Nephron (organoid): ENCODE results near the gene OR14J1.

Experiments used
- H3K27ac Mint-ChIP-seq, 3 experiments: 2 replicates each; pipeline ENCODE4 v1.8.0; 2020; ENCODE audit warnings: mixed read lengths in 3 of 3, mild to moderate bottlenecking in 2 of 3, moderate library complexity in 1 of 3
- H3K27me3 Mint-ChIP-seq: 2 replicates; pipeline ENCODE4 v1.8.0; 2021; ENCODE audit warnings: low read depth, mild to moderate bottlenecking, moderate library complexity, mixed read lengths
- H3K36me3 Mint-ChIP-seq: 2 replicates; pipeline ENCODE4 v1.8.0; 2020; ENCODE audit warnings: low read depth, mixed read lengths
- H3K4me1 Mint-ChIP-seq: 2 replicates; pipeline ENCODE4 v1.8.0; 2020; ENCODE audit warnings: mixed read lengths
- H3K4me3 Mint-ChIP-seq, 3 experiments: 2 replicates each; pipeline ENCODE4 v1.8.0; 2020; ENCODE audit warnings: mild to moderate bottlenecking in 3 of 3, mixed read lengths in 3 of 3, moderate library complexity in 2 of 3
- H3K9me3 Mint-ChIP-seq: 2 replicates; pipeline ENCODE4 v1.8.0; 2020; ENCODE audit warnings: mixed read lengths
- CTCF ChIP-seq, 3 experiments: fragments of 200-600 bp; sonication (generic); IDR thresholded peaks; one replicate each; pipeline ENCODE4 v1.5.0; 2021; ENCODE audit warnings: antibody characterized with exemption in 3 of 3; ENCODE audit not compliant: unreplicated experiment in 3 of 3

OR14J1 gene

GRCh38 chr6:29301316-29301715, at the start of gene OR14J1:
Gene OR14J1, plus strand, starts transcription at chr6:29301701. Its CDS starts 4,989 bp downstream, at chr6:29306690.
- TF ChIP-seq CTCF (IDR thresholded peaks at IDR 0.05; ENCODE audit: unreplicated experiment in 3 of 3): no peak
- Mint-ChIP-seq H3K4me1 (no peaks in the 10 kb centered on the region), H3K27me3 (no peaks in the 10 kb centered on the region), H3K27ac (no peak within 1 kb of the TSS), H3K36me3 (no peaks in the 10 kb centered on the region), H3K4me3 (no peak within 1 kb of the TSS), H3K9me3 (no peaks in the 10 kb centered on the region)

- Mint-ChIP-seq H3K27ac (no peak overlapping the region), H3K36me3 (no peaks in the 10 kb centered on the region), H3K4me3 (no peak overlapping the region), H3K4me1 (no peaks in the 10 kb centered on the region), H3K27me3 (peaks cover 16% of the 10 kb centered on the region), H3K9me3 (peaks cover 16% of the 10 kb centered on the region)
- TF ChIP-seq CTCF (IDR thresholded peaks at IDR 0.05; ENCODE audit: unreplicated experiment in 3 of 3): no peak
Observed at GRCh38 chr6:29251736-29252135, 49.8 kb upstream of the OR14J1 start.

- H3K9me3 Mint-ChIP-seq: peaks cover 16% of the 10 kb centered on the region
- no peak for TF ChIP-seq CTCF (IDR thresholded peaks at IDR 0.05; ENCODE audit: unreplicated experiment in 3 of 3)
Observed at GRCh38 chr6:29255530-29255929, 46.0 kb upstream of the OR14J1 start.

GRCh38 chr6:29259721-29260120, 41.8 kb upstream of the OR14J1 start:
- no peaks in the 10 kb centered on the region for H3K36me3 Mint-ChIP-seq
- TF ChIP-seq CTCF (IDR thresholded peaks at IDR 0.05; ENCODE audit: unreplicated experiment in 3 of 3): no peak
- peaks cover 4% of the 10 kb centered on the region for H3K9me3 Mint-ChIP-seq
- no peak overlapping the region for H3K27ac Mint-ChIP-seq
- H3K4me1 Mint-ChIP-seq: no peaks in the 10 kb centered on the region
- H3K27me3 Mint-ChIP-seq: peaks cover 3% of the 10 kb centered on the region
- H3K4me3 Mint-ChIP-seq: no peak overlapping the region

More at GRCh38 chr6:29255530-29255929, 46.0 kb upstream of the OR14J1 start:
- H3K36me3 Mint-ChIP-seq: no peaks in the 10 kb centered on the region
- peaks cover 7% of the 10 kb centered on the region for H3K27me3 Mint-ChIP-seq
- H3K4me3 Mint-ChIP-seq: no peak overlapping the region
- no peak overlapping the region for H3K27ac Mint-ChIP-seq
- no peaks in the 10 kb centered on the region for H3K4me1 Mint-ChIP-seq

GRCh38 chr6:29263001-29263400, 38.5 kb upstream of the OR14J1 start:
- H3K27ac Mint-ChIP-seq: no peak overlapping the region
- no peak for TF ChIP-seq CTCF (IDR thresholded peaks at IDR 0.05; ENCODE audit: unreplicated experiment in 3 of 3)
- no peak overlapping the region for H3K4me3 Mint-ChIP-seq

GRCh38 chr6:29294499-29294914, 7.0 kb upstream of the OR14J1 start:
- TF ChIP-seq CTCF (IDR thresholded peaks at IDR 0.05; ENCODE audit: unreplicated experiment in 3 of 3): no peak
- H3K36me3 Mint-ChIP-seq: no peaks in the 10 kb centered on the region
- H3K4me1 Mint-ChIP-seq: no peaks in the 10 kb centered on the region
- H3K4me3 Mint-ChIP-seq: no peak overlapping the region
- no peaks in the 10 kb centered on the region for H3K27me3 Mint-ChIP-seq
- no peaks in the 10 kb centered on the region for H3K9me3 Mint-ChIP-seq
- no peak overlapping the region for H3K27ac Mint-ChIP-seq

More at GRCh38 chr6:29263001-29263400, 38.5 kb upstream of the OR14J1 start:
- Mint-ChIP-seq H3K36me3 (no peaks in the 10 kb centered on the region), H3K4me1 (no peaks in the 10 kb centered on the region), H3K9me3 (peaks cover 2% of the 10 kb centered on the region), H3K27me3 (peaks cover 3% of the 10 kb centered on the region)
